GM19193 (cell line): Measurements from ENCODE around the gene HINT3.

ENCODE experiments used
- POLR2A ChIP-seq: IDR thresholded peaks from 4 replicates; pipeline ENCODE4 v1.6.1; 2011; ENCODE audit not compliant: insufficient read depth, insufficient read length; ENCODE audit errors: extremely low read depth

HINT3 gene

DNA sequence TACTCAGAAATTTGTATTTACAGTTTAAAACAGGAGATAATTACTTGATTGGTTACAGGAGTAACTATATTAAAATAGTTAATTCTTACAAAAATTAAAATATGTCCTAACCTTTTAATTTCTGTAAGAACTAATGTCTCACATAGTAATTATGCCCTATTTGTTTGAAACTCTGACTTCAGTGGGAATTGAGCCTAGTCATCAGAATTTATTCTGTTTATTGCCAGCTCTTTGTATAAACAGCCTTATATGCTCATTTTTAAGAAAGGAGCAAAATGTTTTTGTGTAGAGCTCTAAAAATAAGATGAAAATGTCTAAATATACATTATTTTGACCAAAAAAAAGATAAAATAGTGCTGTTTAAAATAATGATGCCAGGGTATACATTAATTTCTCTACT lies 51.2 kb downstream of the HINT3 start:
- no peak for TF ChIP-seq POLR2A

DNA sequence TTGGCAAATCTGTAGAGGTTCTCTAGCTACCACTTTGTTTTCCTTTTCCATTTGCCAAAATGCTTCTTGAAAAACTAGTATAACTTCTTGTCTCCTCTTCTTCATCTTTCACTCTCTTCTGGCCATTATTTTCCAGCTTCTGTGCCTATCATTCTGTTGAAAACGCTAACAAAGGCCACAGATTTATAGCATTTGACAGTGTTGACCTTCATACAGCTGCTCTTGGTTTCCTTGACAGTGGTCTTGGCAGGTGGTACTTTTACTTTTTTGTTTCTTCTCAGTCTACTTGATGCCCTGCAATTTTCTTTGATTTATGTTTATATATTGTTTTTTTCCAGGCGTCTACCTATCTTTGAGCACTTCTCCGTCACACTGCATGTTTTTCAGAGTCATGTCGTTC lies 53.5 kb downstream of the HINT3 start:
- no peak for TF ChIP-seq POLR2A

DNA sequence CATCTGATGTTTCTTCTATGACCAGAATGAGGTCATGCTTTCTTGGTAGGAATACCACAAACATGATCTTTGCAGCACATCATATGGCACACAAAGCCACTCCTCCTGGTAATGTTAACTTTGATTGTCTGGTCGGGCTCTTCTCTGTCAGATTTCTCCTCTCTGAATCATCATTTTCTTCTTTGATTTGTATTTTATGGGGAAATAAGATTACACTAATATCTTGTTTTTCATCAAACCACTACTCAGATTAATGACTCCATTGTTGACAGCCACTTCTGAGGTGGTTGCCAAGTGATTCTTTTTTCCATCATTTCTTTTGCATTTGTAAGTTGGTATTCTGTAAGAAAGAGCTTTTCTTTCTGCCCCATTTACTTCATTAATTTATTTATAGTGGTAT lies 59.3 kb downstream of the HINT3 start:
- no peak for TF ChIP-seq POLR2A

DNA sequence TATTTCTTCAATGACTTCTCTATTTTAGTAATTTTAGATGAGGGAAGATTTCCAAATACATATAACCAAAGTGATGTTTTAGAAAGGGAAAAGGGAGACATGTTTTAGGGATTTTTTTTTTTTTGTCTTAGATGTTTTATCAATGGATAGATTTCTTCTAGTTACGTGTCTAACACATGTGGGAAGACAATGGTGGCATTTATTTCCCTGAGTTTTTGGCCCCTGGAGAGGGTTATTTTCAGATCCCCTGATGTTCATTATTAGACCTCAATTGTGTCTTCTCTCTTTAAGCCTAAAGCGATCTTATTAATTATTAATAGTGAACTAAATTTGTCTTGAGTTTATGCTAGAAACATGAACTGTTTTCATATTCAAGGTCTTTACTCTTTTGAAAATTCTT lies 60.0 kb downstream of the HINT3 start:
- no peak for TF ChIP-seq POLR2A

DNA sequence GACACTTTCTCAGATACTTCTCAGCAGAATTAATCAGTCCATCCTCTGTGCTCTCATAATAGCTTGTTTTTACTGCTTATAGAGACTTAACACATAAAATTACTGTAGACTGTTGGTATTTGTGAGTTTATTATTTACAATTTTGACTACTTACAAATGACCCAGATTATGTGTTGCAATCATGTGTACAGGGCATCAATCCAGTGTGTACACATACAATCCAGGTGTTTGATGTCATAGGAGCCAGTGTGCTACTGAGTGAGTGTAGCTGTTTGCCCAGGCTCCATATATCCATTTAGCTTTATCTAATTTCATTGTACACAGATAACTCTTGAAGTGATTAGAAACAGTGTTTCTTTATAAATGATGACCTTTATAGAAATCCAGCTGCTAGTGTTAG lies 61.1 kb downstream of the HINT3 start:
- no peak for TF ChIP-seq POLR2A

DNA sequence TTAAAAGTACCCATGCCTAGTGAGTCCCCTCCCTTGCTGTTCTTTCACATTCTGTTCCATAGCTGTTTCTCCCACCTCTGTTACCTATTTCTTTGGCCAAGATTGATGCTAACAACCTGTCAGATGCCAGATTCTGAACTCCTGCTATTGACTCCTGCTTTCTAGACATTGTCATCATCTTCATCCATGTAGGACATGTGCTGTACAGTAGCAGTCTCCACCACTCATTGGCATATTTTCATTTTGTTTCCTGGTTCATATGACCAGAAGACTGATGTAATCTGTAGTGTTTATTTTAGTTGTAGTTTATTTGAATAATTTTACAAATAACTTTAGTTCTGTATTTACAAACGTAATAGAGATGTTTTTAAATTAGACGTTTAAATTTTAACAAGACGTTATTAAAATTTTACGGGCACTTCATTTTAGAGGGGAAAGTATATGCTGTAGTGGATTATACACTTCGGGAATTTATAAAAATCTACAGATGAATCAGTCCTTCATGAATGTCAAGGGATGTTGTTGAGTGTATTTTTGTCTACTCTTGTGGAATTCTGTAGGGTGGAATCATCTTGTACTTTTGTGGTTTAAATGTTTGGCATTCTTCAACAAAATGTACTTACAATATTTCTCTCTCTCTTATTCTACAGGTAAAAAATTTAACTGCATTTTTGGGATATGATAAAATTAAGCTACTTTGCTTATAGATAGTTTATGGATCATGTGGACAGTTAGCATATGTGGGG lies 63.9 kb downstream of the HINT3 start:
- no peak for TF ChIP-seq POLR2A

DNA sequence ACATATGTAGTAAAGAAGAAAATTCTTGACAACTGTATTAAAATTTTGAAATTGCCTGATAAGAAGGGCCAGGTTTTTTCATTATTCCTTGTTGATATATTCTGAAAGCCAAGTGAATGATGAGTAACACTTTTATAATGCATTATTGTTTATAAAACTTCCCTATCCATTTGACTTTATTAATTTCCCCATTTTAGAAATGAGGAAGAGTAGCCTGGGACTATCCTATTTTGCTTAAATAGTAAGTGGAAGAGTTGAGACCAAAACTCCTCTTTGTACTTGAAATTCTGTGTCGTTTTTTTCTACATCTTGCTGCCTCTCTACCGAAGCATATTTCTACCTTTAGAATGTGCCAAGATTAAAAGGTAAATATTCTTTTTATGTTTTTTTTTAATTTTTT lies 69.4 kb downstream of the HINT3 start:
- TF ChIP-seq POLR2A = no peak

DNA sequence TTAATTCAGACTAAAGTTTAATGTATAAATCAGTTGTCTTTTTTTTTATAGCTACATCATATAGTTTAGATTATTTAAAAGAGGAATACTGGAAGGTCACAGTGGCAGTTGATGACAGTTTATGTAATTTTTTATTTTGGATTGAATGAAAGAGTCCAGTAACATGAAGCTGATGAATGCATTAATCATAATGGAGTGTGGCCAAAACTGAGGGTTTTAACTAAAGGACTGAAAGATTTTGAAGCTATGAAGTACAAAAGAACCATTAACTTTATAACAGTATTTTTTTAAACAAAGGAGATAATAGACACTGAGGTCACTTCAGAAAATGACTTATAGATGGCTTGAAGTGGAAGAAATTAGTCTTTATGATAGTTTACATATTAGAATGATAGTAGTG lies 71.0 kb downstream of the HINT3 start:
- no peak for TF ChIP-seq POLR2A
